Measurements from ENCODE around the gene ITPR2.
"Not testable (repeated sequence)": the region's sequence is repeated elsewhere in the genome, so short reads cannot be mapped to it uniquely, and the experiment has no call there.

The ITPR2 gene

DNA sequence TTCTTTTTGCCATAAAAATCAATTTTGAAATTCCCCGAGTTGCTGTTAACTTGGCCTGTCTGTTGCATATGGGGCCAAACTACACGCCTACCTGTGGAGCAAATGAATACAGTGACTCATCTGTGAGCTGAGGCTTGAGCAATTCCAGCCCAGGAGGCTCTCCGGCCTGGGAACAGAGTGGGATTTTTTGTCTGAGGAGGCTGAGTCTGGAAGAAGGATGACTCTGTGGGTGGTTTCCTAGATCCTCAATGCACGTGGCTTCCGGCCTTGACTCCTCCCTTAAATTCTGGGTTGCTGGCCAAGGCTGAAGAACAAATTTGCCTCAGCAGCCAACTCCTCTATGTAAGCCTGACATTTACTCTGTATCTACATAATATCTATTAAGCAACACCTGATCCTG is 513.5 kb downstream of the ITPR2 start:
- no peak for DNase-seq

DNA sequence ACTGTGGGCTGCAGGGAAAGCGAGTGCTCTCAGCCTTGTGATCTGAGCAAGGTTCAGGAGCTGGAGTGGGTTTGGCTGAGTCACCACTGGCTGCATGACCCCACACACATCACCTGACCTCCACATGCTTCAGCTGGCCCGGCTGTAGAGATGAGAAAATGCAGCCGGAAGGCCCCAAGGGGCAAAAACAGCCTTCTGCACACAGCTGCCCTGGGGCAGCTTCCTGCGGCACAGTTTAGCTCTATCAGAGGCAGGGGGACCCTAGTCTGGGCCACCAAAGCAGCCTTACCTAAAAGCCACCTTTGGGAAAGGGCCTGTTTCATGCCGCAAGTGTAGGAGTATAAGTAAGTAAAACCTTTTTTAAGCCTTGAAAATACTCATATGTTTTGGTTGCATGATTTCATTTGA is 514.3 kb downstream of the ITPR2 start:
- DNase-seq = no peak

DNA sequence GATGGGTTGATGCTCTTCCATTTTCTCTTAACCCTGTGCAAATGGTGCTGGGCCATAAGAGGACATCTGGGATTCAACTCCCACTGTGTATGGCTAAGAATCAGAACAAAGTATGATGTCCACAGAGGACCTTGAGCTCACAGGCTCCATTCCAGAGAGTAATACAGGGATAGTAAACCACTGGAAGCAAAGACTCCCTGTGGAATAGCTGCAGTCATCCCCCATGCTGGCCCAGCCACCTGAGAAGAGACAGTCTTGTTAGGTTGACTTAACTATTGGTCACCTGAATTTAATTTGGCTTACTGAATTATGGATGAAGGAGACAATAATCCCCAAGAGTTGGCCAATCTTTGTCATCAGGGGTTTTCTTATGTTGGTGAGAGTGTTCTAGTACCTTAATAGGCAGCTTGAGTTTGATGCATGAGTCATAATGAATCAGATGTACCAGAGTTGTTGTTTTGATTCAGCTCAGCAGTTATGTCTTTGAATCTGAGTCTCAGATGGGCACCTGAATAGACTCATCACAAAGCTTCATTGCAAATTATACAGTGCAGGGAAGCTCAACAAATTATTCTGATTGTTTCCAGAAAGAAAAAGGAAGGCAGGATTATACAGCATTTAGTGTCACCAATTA is 514.9 kb downstream of the ITPR2 start:
- DNase-seq = no peak

DNA sequence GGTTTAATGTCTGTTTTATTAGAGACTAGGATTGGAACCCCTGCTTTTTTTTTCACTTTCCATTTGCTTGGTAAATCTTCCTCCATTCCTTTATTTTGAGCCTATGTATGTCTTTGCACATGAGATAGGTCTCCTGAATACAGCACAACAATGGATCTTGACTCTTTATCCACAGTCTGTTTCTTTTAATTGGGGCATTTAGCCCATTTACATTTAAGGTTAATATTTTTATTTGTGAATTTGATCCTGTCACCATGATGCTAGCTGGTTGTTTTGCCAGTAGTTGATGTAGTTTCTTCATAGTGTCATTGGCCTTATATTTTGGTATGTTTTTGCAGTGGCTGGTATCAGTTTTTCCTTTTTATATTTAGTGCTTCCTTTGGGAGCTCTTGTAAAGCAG is 518.9 kb downstream of the ITPR2 start:
- not testable (repeated sequence) for DNase-seq

DNA sequence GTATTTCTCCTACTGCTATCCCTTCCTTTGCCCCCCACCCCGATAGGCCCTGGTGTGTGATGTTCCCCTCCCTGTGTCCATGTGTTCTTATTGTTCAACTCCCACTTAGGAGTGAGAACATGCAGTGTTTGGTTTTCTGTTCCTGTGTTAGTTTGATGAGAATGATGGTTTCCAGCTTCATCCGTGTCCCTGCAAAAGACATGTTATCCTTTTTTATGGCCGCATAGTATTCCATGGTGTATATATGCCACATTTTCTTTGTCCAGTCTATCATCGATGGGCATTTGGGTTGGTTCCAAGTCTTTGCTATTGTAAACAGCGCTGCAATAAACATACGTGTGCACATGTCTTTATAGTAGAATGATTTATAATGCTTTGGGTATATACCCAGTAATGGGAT is 522.5 kb downstream of the ITPR2 start:
- not testable (repeated sequence) for DNase-seq

DNA sequence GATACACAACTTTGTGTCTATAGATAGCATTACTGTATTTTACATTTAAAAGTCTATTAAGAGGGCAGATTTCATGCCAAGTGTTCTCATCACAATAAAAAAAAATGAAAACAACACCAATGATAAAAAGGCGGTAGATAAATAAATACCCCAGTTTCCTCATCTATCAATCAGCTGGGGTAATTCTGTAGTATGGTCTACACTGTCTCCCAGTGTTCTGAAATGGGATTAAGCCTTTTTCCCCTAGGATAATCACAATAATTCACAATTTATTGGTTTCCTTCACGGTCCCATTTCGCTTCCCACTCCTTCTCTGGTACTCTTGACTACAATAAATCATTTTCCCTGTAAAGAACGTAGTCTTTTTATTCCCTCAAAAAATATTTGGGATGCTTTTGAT is 523.4 kb downstream of the ITPR2 start:
- DNase-seq = no peak

DNA sequence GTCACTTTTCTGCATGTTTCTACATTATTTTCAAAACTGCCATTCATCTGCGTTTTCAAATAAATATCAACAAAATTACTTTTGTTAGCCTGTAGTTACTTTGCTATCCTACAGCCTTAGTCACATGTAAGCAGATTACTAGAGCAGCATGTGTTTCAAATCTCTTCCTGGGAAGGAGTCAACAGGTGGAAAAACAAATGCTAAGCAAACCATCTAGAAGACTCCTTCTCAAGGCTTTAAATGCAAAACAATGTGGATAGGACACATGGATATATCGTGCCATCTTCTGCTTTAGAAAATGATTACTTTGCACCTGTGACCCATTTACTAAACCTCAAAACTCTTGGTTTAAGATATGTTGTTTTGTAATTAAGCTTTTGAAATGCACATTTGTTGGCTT is 528.7 kb downstream of the ITPR2 start:
- DNase-seq = no peak

DNA sequence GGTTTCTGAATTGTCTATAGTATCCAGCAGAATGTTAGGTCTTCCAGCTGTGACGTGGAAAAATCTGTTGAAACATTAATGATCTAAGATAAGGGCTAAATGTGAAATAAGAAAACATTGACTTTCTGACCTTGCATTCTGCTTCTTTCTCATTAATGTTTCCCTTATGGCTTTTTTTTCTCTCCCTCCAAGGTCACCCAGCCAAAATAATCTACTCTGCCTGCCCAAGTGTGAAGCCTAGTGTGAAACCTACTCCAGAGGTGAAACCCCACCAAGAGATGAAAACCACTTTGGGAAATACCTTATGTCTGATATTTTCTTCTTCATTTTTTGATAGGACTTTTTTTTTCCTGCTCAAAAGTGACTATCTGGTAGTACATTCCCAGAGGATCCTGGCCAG is 529.6 kb downstream of the ITPR2 start:
- DNase-seq = no peak

DNA sequence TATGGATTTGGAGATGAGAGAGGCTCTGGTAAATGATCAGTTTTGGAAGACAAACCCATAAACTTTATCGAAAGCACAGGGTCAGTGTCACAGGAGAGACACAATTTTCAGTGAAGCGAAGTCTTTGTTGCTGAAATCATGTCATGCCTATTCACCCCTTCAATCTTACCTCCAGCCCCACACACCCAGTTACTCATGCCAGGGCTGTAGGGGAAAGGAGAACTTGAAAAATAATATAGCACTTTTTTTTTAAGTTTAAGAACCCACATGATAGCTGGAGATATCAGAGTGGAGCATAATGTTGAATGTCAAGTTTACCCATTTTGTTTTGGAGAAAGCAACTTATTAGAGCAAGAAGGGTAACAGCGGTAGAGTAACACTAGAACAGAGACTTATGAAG is 530.2 kb downstream of the ITPR2 start:
- no peak for DNase-seq

DNA sequence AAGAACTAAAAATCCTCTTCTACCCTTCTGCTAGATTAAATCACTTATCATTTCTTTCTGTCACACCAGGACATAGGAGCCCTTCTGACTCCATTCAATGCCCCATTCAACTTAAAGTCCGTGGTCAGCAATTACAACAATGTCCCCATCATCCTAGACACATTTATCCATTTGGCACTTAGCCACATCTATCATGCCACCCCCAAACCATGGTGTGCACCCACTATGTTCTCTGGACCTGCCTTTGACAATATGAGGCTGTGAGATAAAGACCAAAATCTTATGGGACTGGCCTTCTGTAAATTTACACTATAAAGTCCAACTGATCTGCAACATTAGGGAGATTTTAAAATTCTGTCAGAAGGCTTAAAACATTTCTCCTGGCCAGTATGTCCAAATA is 533.2 kb downstream of the ITPR2 start:
- no peak for DNase-seq

DNA sequence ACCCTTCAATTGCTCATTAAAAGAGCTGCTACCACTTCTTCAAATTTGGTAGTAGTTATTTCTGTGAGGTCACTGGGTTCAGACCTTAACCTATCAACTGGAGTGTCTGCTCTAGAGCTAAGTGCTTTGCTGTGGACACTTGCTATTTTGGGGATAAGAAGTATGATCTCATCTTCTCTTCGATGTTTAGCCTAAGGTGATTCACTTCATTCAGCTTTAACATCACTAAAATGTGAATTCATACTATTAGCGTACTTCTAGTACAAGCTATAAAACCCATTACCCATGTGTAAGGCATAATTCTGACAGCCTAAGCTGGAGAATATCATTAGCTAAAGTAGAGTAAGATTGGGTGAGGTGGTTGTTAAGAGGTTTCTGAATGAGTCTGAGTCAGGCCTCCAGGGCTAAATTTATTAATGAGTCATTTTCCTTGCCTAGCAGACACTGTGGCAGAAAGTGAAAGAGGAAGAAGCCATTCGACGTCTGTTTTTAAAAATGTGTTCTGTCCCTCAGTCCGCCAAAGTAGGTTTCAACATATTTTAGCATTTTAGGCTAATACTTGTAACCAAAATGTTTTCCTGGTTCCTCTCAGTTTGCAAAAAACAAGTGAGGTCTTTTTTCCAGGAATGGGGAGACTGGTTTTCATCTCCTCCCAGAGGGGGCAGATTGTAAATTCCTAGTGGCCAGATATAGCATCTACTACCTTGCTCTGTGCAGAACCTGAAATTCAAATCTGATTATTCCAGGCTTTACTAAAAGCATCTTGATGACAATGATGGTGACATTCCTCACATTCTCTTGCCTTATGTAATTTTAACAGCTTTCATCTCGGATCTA is 534.0 kb downstream of the ITPR2 start:
- DNase-seq = no peak

DNA sequence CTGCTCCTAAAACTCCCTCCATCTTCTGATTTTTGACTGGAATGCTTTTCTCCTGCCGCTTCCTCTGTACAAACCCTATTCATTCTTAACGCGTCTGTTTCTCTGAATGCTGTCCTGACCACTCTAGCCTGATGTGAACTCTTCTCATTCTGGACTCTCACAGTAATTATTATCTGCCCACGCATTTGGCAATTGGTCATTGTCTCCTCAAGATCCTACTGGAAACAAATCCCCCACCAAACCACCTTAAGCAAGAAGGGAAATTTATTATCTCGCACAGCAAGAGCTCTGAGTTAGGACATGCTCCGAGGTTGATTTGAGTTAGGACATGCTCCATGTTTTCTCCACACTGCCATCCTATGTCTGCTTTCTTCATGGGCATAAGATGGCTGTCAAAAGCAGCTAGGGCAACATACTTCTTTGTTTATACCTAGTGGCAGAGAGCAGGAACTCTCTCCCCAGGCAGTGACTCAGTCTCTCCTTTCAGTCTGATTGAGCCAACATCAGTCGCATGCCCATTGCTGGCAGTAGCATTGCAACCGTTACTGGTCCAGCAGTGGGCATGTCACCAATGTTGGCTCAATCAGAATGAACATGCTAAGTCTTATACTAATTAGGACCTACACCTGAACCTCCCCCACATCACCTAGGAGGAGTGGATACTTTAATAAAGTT is 535.5 kb downstream of the ITPR2 start:
- no peak for DNase-seq

DNA sequence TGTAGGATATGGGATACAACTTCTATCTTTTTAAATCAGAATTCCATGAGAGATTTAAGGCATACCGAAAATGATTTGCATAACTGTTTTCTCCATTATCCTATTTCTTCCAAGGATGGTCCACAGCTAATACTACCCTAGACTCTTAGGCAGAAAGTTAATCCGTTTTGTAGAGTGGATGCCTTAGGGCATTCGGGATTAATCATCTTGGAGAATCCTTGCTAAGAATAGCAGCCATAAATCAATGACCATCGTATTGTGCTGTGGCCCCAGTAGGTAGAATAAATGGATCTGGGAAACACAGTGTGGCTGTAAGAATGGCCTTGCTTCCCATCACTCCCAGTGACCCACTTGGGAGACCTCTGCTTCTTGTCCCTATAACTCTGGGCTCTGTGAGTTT is 538.0 kb downstream of the ITPR2 start:
- no peak for DNase-seq

DNA sequence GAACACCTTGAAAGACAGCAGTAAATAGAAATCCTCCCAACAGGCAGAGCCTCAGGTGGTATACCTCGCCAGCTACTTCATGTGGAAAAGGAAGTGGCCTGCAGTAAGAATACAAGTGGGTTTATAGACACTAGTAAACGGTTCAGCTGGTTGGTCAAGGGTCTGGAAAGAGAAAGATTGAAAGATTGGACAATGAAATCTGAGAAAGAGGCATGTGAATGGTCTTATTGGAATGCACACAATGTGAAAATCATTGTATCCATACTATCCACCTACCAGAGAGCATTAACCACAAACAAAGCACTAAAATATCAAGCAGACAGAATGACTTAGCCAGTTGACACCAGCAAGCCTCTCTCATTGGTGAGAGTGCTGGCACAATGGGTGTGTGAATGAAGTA is 539.4 kb downstream of the ITPR2 start:
- DNase-seq = no peak

DNA sequence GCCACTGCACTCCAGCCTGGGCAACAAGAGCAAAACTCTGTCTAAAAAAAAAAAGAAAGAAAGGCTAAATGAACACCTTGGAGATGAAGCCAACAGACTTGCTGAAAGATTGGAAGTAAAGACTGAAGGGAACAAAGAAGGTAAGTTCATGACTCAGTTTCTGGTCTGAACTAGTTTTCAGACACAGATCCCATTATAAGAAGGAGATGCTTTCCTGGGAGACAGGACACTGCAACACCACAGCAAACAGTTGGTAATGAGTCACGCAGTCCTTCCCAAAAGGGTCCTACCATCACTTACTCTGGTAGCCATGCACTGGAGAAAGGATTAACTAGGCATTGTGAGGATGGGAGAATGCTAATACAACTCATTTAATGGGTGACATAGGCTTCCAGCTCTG is 540.4 kb downstream of the ITPR2 start:
- no peak for DNase-seq

DNA sequence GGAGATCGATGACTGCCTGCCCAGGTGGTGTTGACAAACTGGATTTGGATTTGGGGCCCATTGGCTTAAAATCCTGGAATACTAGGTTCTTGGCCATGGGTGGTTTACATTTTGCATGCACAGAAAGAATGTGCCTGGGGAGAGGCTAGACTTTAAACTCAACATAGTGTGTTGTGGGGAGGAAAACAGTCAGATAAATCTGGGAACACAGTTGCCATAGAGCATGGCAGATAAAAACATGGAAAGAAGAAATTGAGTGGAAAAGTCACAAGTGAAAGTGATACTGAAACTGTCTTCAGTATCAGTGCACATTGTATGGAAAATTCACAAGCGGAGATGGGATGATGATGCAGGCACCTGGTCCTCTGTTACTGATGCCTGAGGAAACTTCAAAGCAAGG is 542.4 kb downstream of the ITPR2 start:
- no peak for DNase-seq

DNA sequence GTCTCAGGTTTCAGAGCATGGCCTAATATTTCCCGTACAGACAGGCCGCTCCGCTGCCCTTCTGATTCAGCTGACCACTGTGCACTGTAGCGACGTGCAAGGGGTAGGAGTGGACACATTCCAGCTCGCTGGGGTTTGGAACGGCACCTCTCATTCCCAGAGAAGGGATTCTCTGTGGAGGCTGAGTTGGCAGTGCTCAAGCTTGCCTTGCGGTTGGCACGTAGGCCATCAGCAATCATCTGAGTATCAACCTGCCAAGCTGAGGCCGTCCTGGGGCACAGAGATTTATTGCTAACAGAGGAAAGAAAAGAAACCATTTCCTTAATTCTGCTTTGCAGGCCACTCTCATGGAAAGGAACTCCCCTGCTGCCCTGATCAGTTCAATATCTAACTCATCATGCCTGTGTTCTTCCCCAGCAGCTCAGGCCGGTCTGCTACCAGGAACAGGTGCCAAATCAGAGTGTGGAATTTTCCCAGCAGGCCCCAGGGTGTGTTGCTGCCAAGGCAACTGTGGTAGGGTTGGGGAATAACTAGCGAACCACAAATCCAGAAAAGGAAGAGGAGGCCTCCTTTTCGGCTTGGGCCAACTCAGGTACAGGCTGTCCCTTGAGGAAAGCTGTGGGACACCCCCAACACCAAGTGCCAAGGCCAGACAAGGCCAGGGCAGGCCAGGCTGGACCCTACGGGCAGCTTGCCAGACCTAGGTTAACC is 545.2 kb downstream of the ITPR2 start:
- DNase-seq = no peak

Measured in stimulated activated CD4-positive, alpha-beta T cell treated with anti-CD3 and anti-CD28 coated beads, Interleukin-4, amount 100 ng/mL, for 1 hour (primary cell).